Neural cell (in vitro differentiated cells): ENCODE results near the gene PROM2. TPM values are rescaled to one million over a fixed set of nuclear protein-coding genes. Genes with fewer than 3 reads are reported as not detected.
"Not testable (repeated sequence)": the region's sequence is repeated elsewhere in the genome, so short reads cannot be mapped to it uniquely, and the experiment has no call there.

Source experiments
- H2AFZ ChIP-seq: fragments of 200-600, 300-800 bp; sonication (generic), shearing (Covaris generic); 2 replicates; pipeline ENCODE4 v1.6.0; 2014; ENCODE audit warnings: low read depth, mild to moderate bottlenecking, antibody characterized with exemption, low read length, moderate library complexity
- H3F3A ChIP-seq: fragments of 200-600 bp; shearing (Covaris generic); 2 replicates; pipeline ENCODE4 v1.6.1; 2016; ENCODE audit warnings: mild to moderate bottlenecking, moderate library complexity, mixed read lengths, antibody characterized with exemption, low read length; ENCODE audit not compliant: insufficient read depth, poor library complexity, severe bottlenecking
- H3K27ac ChIP-seq: fragments of 200-600, 300-800 bp; sonication (generic), shearing (Covaris generic); 2 replicates; pipeline ENCODE4 v1.5.1; 2014; ENCODE audit warnings: mild to moderate bottlenecking, low read length, moderate library complexity
- H3K27me3 ChIP-seq: fragments of 300-800, 200-600 bp; sonication (generic), shearing (Covaris generic); 2 replicates; pipeline ENCODE4 v1.6.0; 2014; ENCODE audit warnings: mild to moderate bottlenecking, low read depth, low read length, moderate library complexity; ENCODE audit not compliant: insufficient read depth
- H3K36me3 ChIP-seq: fragments of 300-800, 200-600 bp; sonication (generic), shearing (Covaris generic); 2 replicates; pipeline ENCODE4 v1.5.1; 2014; ENCODE audit warnings: mild to moderate bottlenecking, antibody characterized with exemption, low read length, moderate library complexity; ENCODE audit not compliant: insufficient read depth
- H3K4me2 ChIP-seq: fragments of 300-800, 200-600 bp; sonication (generic), shearing (Covaris generic); 2 replicates; pipeline ENCODE4 v1.6.0; 2014; ENCODE audit warnings: mild to moderate bottlenecking, low read length
- H3K4me3 ChIP-seq: fragments of 300-800, 200-600 bp; sonication (generic), shearing (Covaris generic); 2 replicates; pipeline ENCODE4 v1.5.1; 2014; ENCODE audit warnings: mild to moderate bottlenecking, low read length, moderate library complexity
- H3K79me2 ChIP-seq: fragments of 200-600 bp; shearing (Covaris generic); replicated peaks from 2 replicates; pipeline ENCODE4 v1.6.0; 2014; ENCODE audit warnings: mild to moderate bottlenecking, low read length, moderate library complexity; ENCODE audit not compliant: insufficient read depth
- H3K9ac ChIP-seq: fragments of 300-800, 200-600 bp; sonication (generic), shearing (Covaris generic); 2 replicates; pipeline ENCODE4 v1.6.1; 2016; ENCODE audit warnings: mild to moderate bottlenecking, low read length, mixed read lengths
- H3K9me2 ChIP-seq: fragments of 200-600 bp; shearing (Covaris generic); 2 replicates; pipeline ENCODE4 v1.6.1; 2016; ENCODE audit warnings: mild to moderate bottlenecking, low read length, mixed read lengths; ENCODE audit not compliant: insufficient read depth
- H3K9me3 ChIP-seq: fragments of 200-600, 300-800 bp; sonication (generic), shearing (Covaris generic); 2 replicates; pipeline ENCODE4 v1.6.1; 2016; ENCODE audit warnings: mild to moderate bottlenecking, mixed run types, low read length, moderate library complexity, mixed read lengths
- H4K20me1 ChIP-seq: fragments of 200-600 bp; shearing (Covaris generic); 2 replicates; pipeline ENCODE4 v1.6.1; 2016; ENCODE audit warnings: mild to moderate bottlenecking, mixed run types; ENCODE audit not compliant: insufficient read depth
- EP300 ChIP-seq: fragments of 450-650 bp; conservative IDR thresholded peaks from 2 replicates; pipeline ENCODE4 v1.6.1; 2014; ENCODE audit warnings: antibody characterized with exemption, mild to moderate bottlenecking, moderate library complexity; ENCODE audit not compliant: poor library complexity, severe bottlenecking
- EZH2 ChIP-seq: fragments of 200-600, 300-800 bp; shearing (Covaris generic), sonication (generic); IDR thresholded peaks from 2 replicates; pipeline ENCODE4 v1.6.1; 2014; ENCODE audit warnings: antibody characterized with exemption, low read length, borderline replicate concordance, mild to moderate bottlenecking; ENCODE audit not compliant: insufficient read depth, poor library complexity, severe bottlenecking
- MXI1 ChIP-seq: fragments of 450-650 bp; conservative IDR thresholded peaks from 2 replicates; pipeline ENCODE4 v1.6.1; 2014; ENCODE audit warnings: antibody characterized with exemption, mild to moderate bottlenecking; ENCODE audit not compliant: poor library complexity, severe bottlenecking
- POLR2AphosphoS5 ChIP-seq: IDR thresholded peaks from 2 replicates; pipeline ENCODE4 v1.6.1; 2012
- RAD21 ChIP-seq: fragments of 450-650 bp; conservative IDR thresholded peaks from 2 replicates; pipeline ENCODE4 v1.6.1; 2014; ENCODE audit warnings: antibody characterized with exemption, mild to moderate bottlenecking, moderate library complexity
- REST ChIP-seq: IDR thresholded peaks from 2 replicates; pipeline ENCODE4 v1.6.1; 2012; ENCODE audit warnings: borderline replicate concordance
- SMC3 ChIP-seq: fragments of 450-650 bp; conservative IDR thresholded peaks from 2 replicates; pipeline ENCODE4 v1.6.1; 2014; ENCODE audit warnings: antibody characterized with exemption, mild to moderate bottlenecking, moderate library complexity; ENCODE audit not compliant: poor library complexity
- TAF1 ChIP-seq: IDR thresholded peaks from 2 replicates; pipeline ENCODE4 v1.6.1; 2012; ENCODE audit warnings: low read depth
- polyA plus RNA-seq: library from polyadenylated mRNA; depleted of rRNA; stranded (reverse); fragments of >200 nt; gene quantifications from 2 replicates; pipeline ENCODE4 v1.2.3, GENCODE V29; 2014
- TF ChIP-seq, protein P1 (sequence below): fragments of 450-650 bp; IDR thresholded peaks from 2 replicates; pipeline ENCODE4 v1.5.1; 2014; ENCODE audit warnings: antibody characterized with exemption, mild to moderate bottlenecking, moderate library complexity; ENCODE audit not compliant: poor library complexity, severe bottlenecking

The PROM2 gene
- polyA plus RNA-seq, 1 donor from 2014 or later, result 2.2 TPM

GRCh38 chr2:95238131-95238530 is 36.1 kb upstream of the PROM2 start:
- H2AFZ ChIP-seq, result no peak overlapping the region
- TF ChIP-seq EZH2, result no peak
- TF ChIP-seq SMC3, result no peak
- no peak for TF ChIP-seq RAD21
- no peaks in the 10 kb centered on the region for H4K20me1 ChIP-seq
- no peak overlapping the region for H3K9ac ChIP-seq
- H3K36me3 ChIP-seq, result no peaks in the 10 kb centered on the region
- H3K79me2 ChIP-seq, result no peaks in the 10 kb centered on the region
- peaks cover 26% of the 10 kb centered on the region for H3K9me3 ChIP-seq
- H3K27me3 ChIP-seq, result no peaks in the 10 kb centered on the region
- no peaks in the 10 kb centered on the region for H3F3A ChIP-seq
- no peak overlapping the region for H3K4me3 ChIP-seq
- H3K4me2 ChIP-seq, result no peak overlapping the region
- no peaks in the 10 kb centered on the region for H3K9me2 ChIP-seq
- H3K27ac ChIP-seq, result no peak overlapping the region

- no peak overlapping the region for H2AFZ ChIP-seq
- no peaks in the 10 kb centered on the region for H3K27me3 ChIP-seq
- no peaks in the 10 kb centered on the region for H3K79me2 ChIP-seq
- no peak overlapping the region for H3K27ac ChIP-seq
- peaks cover 24% of the 10 kb centered on the region for H3K9me3 ChIP-seq
- no peak overlapping the region for H3K9ac ChIP-seq
- H3K9me2 ChIP-seq, result no peaks in the 10 kb centered on the region
- no peaks in the 10 kb centered on the region for H3F3A ChIP-seq
- H3K4me3 ChIP-seq, result no peak overlapping the region
- H3K4me2 ChIP-seq, result no peak overlapping the region
- no peaks in the 10 kb centered on the region for H3K36me3 ChIP-seq
- no peaks in the 10 kb centered on the region for H4K20me1 ChIP-seq
- no peak for TF ChIP-seq RAD21
Observed at GRCh38 chr2:95240091-95240490, 34.2 kb upstream of the PROM2 start.

DNA sequence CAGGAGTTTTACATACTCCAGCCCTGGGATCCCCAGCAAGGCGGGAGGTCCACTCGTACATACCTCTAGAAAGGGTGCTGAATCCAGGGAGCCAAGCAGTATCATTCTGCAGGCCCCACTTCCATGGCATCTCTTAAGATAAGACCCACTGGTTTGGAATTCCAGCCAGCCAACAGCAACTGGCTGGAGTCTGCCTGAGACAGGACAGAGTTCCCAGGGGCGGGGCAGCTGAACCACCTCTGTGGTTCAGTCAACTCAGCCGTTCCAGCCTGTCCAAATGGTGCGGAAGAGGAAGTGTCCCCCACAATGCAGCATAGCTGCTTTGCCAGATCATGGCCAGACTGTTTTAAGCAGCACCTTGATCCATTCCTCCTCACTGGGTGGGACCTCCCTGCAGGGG is 33.7 kb upstream of the PROM2 start:
- Histone ChIP-seq H4K20me1 (no peaks in the 10 kb centered on the region), H3K4me3 (no peak overlapping the region), H3K9me3 (peaks cover 24% of the 10 kb centered on the region), H3K9me2 (no peaks in the 10 kb centered on the region), H2AFZ (no peak overlapping the region), H3K9ac (no peak overlapping the region), H3K79me2 (no peaks in the 10 kb centered on the region), H3K27me3 (no peaks in the 10 kb centered on the region), H3F3A (no peaks in the 10 kb centered on the region), H3K4me2 (no peak overlapping the region), H3K36me3 (no peaks in the 10 kb centered on the region), H3K27ac (no peak overlapping the region)
- TF ChIP-seq SMC3 (no peak), RAD21 (no peak), POLR2AphosphoS5 (no peak), EP300 (no peak), EZH2 (no peak), TAF1 (no peak), MXI1 (no peak), REST (no peak)
- TF ChIP-seq, protein P1, sequence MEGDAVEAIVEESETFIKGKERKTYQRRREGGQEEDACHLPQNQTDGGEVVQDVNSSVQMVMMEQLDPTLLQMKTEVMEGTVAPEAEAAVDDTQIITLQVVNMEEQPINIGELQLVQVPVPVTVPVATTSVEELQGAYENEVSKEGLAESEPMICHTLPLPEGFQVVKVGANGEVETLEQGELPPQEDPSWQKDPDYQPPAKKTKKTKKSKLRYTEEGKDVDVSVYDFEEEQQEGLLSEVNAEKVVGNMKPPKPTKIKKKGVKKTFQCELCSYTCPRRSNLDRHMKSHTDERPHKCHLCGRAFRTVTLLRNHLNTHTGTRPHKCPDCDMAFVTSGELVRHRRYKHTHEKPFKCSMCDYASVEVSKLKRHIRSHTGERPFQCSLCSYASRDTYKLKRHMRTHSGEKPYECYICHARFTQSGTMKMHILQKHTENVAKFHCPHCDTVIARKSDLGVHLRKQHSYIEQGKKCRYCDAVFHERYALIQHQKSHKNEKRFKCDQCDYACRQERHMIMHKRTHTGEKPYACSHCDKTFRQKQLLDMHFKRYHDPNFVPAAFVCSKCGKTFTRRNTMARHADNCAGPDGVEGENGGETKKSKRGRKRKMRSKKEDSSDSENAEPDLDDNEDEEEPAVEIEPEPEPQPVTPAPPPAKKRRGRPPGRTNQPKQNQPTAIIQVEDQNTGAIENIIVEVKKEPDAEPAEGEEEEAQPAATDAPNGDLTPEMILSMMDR, result no peak

DNA sequence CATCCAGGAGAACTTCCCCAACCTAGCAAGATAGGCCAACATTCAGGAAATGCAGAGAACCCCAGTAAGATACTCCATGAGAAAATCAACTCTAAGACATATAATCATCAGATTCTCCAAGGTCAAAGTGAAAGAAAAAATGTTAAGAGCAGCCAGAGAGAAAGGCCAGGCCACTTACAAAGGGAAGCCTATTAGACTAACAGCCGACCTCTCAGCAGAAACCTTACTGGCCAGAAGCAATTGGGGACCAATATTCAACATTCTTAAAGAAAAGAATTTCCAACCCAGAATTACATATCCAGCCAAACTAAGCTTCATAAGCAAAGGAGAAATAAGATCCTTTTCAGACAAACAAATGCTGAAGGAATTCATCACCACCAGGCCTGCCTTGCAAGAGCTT is 32.2 kb upstream of the PROM2 start:
- not testable (repeated sequence) for H3K36me3 ChIP-seq, H2AFZ ChIP-seq, H3K27me3 ChIP-seq, H4K20me1 ChIP-seq, H3K27ac ChIP-seq, H3K4me2 ChIP-seq, H3K9me2 ChIP-seq, H3K9ac ChIP-seq, H3K4me3 ChIP-seq, H3F3A ChIP-seq, H3K79me2 ChIP-seq
- H3K9me3 ChIP-seq, result peaks cover 17% of the 10 kb centered on the region
